SK-N-SH (cell line): ENCODE measurements around the gene CDC37. TPM values are rescaled to one million over a fixed set of nuclear protein-coding genes. Genes with fewer than 3 reads are reported as not detected.

Source experiments
- CTCF ChIA-PET: fragments of 300-600, 350-600 bp; formaldehyde crosslinking; extraction: SDS; loops from one replicate; lab custom pipeline; 2021; lab: Yijun Ruan, JAX
- POLR2A ChIA-PET: fragments of 350-600 bp; sonication (Branson Sonifier 250); formaldehyde crosslinking; extraction: SDS; loops from one replicate; lab custom pipeline; 2020; ENCODE audit warnings: antibody characterized with exemption, inconsistent platforms; lab: Yijun Ruan, JAX
- DNase-seq: peaks from one replicate; pipeline ENCODE4 v3.0.0; 2012
- H2AFZ ChIP-seq: fragments of 200-600 bp; sonication (generic); 2 replicates; pipeline ENCODE4 v1.8.1; 2016; ENCODE audit warnings: antibody characterized with exemption, mild to moderate bottlenecking, low read depth
- H3F3A ChIP-seq: fragments of 200-600 bp; sonication (generic); replicated peaks from 2 replicates; pipeline ENCODE3; 2016; ENCODE audit warnings: antibody characterized with exemption, mild to moderate bottlenecking; ENCODE audit not compliant: insufficient read depth
- H3K27ac ChIP-seq, 2 experiments: fragments of 200-500 bp in 1 of 2; fragments of 200-600 bp in 1 of 2; sonication (Bioruptor generic) in 1 of 2; sonication (generic), shearing (Covaris generic) in 1 of 2; 2 replicates each; pipeline versions ENCODE4 v1.5.1 to v1.6.1; 2014 to 2016; ENCODE audit warnings: low read depth in 2 of 2, inconsistent platforms in 1 of 2, low read length in 1 of 2, mild to moderate bottlenecking in 1 of 2, mixed read lengths in 1 of 2
- H3K27me3 ChIP-seq: fragments of 200-600 bp; sonication (generic), shearing (Covaris generic); 2 replicates; pipeline ENCODE4 v1.6.1; 2016; ENCODE audit warnings: mixed run types; ENCODE audit not compliant: insufficient read depth
- H3K36me3 ChIP-seq, 2 experiments: fragments of 200-500 bp in 1 of 2; fragments of 200-600 bp in 1 of 2; sonication (Bioruptor generic) in 1 of 2; sonication (generic) in 1 of 2; replicated peaks in 1 of 2; 2 replicates each; pipeline versions ENCODE3 to v1.5.1; 2014 to 2016; ENCODE audit warnings: low read length in 1 of 2, mild to moderate bottlenecking in 1 of 2; ENCODE audit not compliant: insufficient read depth in 2 of 2, control insufficient read depth in 1 of 2
- H3K4me1 ChIP-seq, 2 experiments: fragments of 200-500 bp in 1 of 2; fragments of 200-600 bp in 1 of 2; sonication (Bioruptor generic) in 1 of 2; sonication (generic), shearing (Covaris generic) in 1 of 2; 2 replicates each; pipeline versions ENCODE4 v1.5.1 to v1.6.1; 2014 to 2016; ENCODE audit warnings: low read depth in 1 of 2, low read length in 1 of 2, mixed run types in 1 of 2; ENCODE audit not compliant: insufficient read depth in 2 of 2, control insufficient read depth in 1 of 2
- H3K4me2 ChIP-seq: fragments of 200-600 bp; sonication (generic), shearing (Covaris generic); 2 replicates; pipeline ENCODE4 v1.6.1; 2017; ENCODE audit warnings: mixed run types
- H3K4me3 ChIP-seq, 2 experiments: fragments of 200-500 bp in 1 of 2; fragments of 200-600 bp in 1 of 2; sonication (Bioruptor generic) in 1 of 2; sonication (generic), shearing (Covaris generic) in 1 of 2; 2 replicates each; pipeline versions ENCODE4 v1.5.1 to v1.8.1; 2014 to 2016; ENCODE audit warnings: low read depth in 2 of 2, inconsistent platforms in 1 of 2, low read length in 1 of 2, mild to moderate bottlenecking in 1 of 2, mixed read lengths in 1 of 2, moderate library complexity in 1 of 2
- H3K79me2 ChIP-seq: fragments of 200-600 bp; sonication (generic); 2 replicates; pipeline ENCODE4 v1.8.1; 2017; ENCODE audit warnings: mild to moderate bottlenecking; ENCODE audit not compliant: insufficient read depth
- H3K9ac ChIP-seq: fragments of 200-600 bp; sonication (generic); 2 replicates; pipeline ENCODE4 v1.6.1; 2017; ENCODE audit warnings: mixed run types
- H3K9me2 ChIP-seq: fragments of 200-600 bp; sonication (generic); 2 replicates; pipeline ENCODE4 v1.6.1; 2017; ENCODE audit warnings: mixed run types
- H3K9me3 ChIP-seq: fragments of 200-600 bp; sonication (generic); 2 replicates; pipeline ENCODE4 v1.6.1; 2017; ENCODE audit warnings: mixed run types, mild to moderate bottlenecking, moderate library complexity
- H4K20me1 ChIP-seq: fragments of 200-600 bp; sonication (generic); 2 replicates; pipeline ENCODE4 v1.6.1; 2017; ENCODE audit warnings: mild to moderate bottlenecking, mixed run types; ENCODE audit not compliant: insufficient read depth
- ELF1 ChIP-seq: IDR thresholded peaks from 2 replicates; pipeline ENCODE4 v1.4.0; 2012
- FOXJ3 ChIP-seq: sonication (generic); formaldehyde crosslinking; IDR thresholded peaks from 2 replicates; pipeline ENCODE4 v1.5.1; 2020; ENCODE audit warnings: mild to moderate bottlenecking, missing genetic modification reagents
- FOXM1 ChIP-seq: IDR thresholded peaks from 2 replicates; pipeline ENCODE4 v1.4.0; 2012; ENCODE audit warnings: low read depth, mild to moderate bottlenecking
- MEF2A ChIP-seq: IDR thresholded peaks from 2 replicates; pipeline ENCODE4 v1.4.0; 2012; ENCODE audit warnings: low read depth, borderline replicate concordance
- MXI1 ChIP-seq: IDR thresholded peaks from 2 replicates; pipeline ENCODE4 v1.6.1; 2012; ENCODE audit warnings: mild to moderate bottlenecking, low read depth, low read length, improper control_type of control experiment
- NRF1 ChIP-seq: IDR thresholded peaks from 2 replicates; pipeline ENCODE4 v1.6.1; 2012; ENCODE audit warnings: low read depth, mild to moderate bottlenecking, low read length
- POLR2AphosphoS5 ChIP-seq: IDR thresholded peaks from 2 replicates; pipeline ENCODE4 v1.6.1; 2012; ENCODE audit warnings: low read depth, low read length
- RCOR1 ChIP-seq: fragments of 150-350 bp; IDR thresholded peaks from 2 replicates; pipeline ENCODE4 v1.6.1; 2017; ENCODE audit warnings: antibody characterized with exemption, low read length
- RFX5 ChIP-seq: IDR thresholded peaks from 2 replicates; pipeline ENCODE4 v1.6.1; 2012; ENCODE audit warnings: mild to moderate bottlenecking, improper control_type of control experiment, low read length
- SIN3A ChIP-seq: IDR thresholded peaks from 2 replicates; pipeline ENCODE4 v1.6.1; 2012; ENCODE audit warnings: low read depth, mild to moderate bottlenecking, low read length, moderate library complexity, borderline replicate concordance
- USF2 ChIP-seq: fragments of 150-350 bp; IDR thresholded peaks from 2 replicates; pipeline ENCODE4 v1.6.1; 2017; ENCODE audit warnings: antibody characterized with exemption, low read length, low read depth, borderline replicate concordance
- YY1 ChIP-seq: IDR thresholded peaks from 2 replicates; pipeline ENCODE4 v1.4.0; 2012; ENCODE audit warnings: low read depth, mild to moderate bottlenecking
- ZBTB33 ChIP-seq: IDR thresholded peaks from 2 replicates; pipeline ENCODE4 v1.4.0; 2012; ENCODE audit warnings: low read depth, borderline replicate concordance
- WGBS: methylation state at CpG from one replicate; pipeline ENCODE4 v1.1.6; 2017; ENCODE audit warnings: low lambda C conversion rate; 5-methylcytosine and 5-hydroxymethylcytosine counted together
- polyA plus RNA-seq, 3 experiments: library from polyadenylated mRNA; depleted of rRNA; stranded (reverse); fragments of >200 nt; gene quantifications; 2 replicates each; pipeline ENCODE4 v1.2.3, GENCODE V29; 2012
- TF ChIP-seq, protein P1 (sequence below): fragments of 200-600 bp; sonication (generic); IDR thresholded peaks from 2 replicates; pipeline ENCODE4 v1.6.1; 2017; ENCODE audit warnings: antibody characterized with exemption, mild to moderate bottlenecking, moderate library complexity

Gene CDC37
- polyA plus RNA-seq, 1 of the 3 experiments (the other 2 are of a cell fraction) = 1,026 TPM

DNA sequence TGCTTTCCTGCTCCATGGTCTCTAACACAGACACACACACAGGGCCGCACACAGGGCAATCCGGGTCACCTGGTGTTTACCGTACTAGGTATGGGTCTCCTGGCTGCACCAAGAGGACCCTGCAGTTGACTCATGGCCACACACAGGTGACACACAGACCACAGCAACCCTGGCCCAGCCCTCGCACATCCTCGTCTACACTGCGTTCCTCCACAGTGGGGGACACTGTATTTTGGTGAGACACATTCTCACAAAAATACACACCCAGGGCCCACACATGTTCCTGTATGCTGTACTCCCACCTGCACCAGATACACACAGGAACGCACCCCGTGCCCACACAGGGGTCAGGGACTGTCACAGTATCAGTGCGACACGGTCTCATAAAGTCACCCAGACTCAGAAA, 29.8 kb upstream of the CDC37 start:
- Histone ChIP-seq H3K4me1 (peaks cover 5 to 7% of the 10 kb centered on the region in 2 experiments; a peak in 2 of 4 replicates), H2AFZ (no peak overlapping the region), H3F3A (peaks cover 16% of the 10 kb centered on the region), H3K4me2 (no peak overlapping the region), H3K9ac (no peak overlapping the region), H4K20me1 (no peaks in the 10 kb centered on the region), H3K36me3 (no peaks in the 10 kb centered on the region)
- no peak for DNase-seq
- CTCF ChIA-PET = interaction anchor here (6.1 to 10.1 kb wide), 2 partner anchors 16 to 28 kb away, joined by 33 to 127 read pairs; partner anchors contain the start of genes CDC37 and PDE4A
- TF ChIP-seq YY1 (no peak), MXI1 (no peak), ZBTB33 (no peak), MEF2A (no peak), SIN3A (no peak), NRF1 (no peak), POLR2AphosphoS5 (no peak), RCOR1 (no peak), RFX5 (no peak), FOXM1 (no peak)
- TF ChIP-seq, protein P1, sequence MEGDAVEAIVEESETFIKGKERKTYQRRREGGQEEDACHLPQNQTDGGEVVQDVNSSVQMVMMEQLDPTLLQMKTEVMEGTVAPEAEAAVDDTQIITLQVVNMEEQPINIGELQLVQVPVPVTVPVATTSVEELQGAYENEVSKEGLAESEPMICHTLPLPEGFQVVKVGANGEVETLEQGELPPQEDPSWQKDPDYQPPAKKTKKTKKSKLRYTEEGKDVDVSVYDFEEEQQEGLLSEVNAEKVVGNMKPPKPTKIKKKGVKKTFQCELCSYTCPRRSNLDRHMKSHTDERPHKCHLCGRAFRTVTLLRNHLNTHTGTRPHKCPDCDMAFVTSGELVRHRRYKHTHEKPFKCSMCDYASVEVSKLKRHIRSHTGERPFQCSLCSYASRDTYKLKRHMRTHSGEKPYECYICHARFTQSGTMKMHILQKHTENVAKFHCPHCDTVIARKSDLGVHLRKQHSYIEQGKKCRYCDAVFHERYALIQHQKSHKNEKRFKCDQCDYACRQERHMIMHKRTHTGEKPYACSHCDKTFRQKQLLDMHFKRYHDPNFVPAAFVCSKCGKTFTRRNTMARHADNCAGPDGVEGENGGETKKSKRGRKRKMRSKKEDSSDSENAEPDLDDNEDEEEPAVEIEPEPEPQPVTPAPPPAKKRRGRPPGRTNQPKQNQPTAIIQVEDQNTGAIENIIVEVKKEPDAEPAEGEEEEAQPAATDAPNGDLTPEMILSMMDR = no peak
- TF ChIP-seq, all 33 proteins: peak for 0
- H3K27ac ChIP-seq = no peak overlapping the region
- POLR2A ChIA-PET = no interaction called here
- no peaks in the 10 kb centered on the region; the same call in 1 of the 2 replicates for H3K79me2 ChIP-seq
- no peaks in the 10 kb centered on the region for H3K9me2 ChIP-seq
- H3K27me3 ChIP-seq = no peaks in the 10 kb centered on the region
- WGBS = 85% methylated on average over 5 of the region's 10 CpGs
- H3K4me3 ChIP-seq = no peak overlapping the region
- no peaks in the 10 kb centered on the region for H3K9me3 ChIP-seq

DNA sequence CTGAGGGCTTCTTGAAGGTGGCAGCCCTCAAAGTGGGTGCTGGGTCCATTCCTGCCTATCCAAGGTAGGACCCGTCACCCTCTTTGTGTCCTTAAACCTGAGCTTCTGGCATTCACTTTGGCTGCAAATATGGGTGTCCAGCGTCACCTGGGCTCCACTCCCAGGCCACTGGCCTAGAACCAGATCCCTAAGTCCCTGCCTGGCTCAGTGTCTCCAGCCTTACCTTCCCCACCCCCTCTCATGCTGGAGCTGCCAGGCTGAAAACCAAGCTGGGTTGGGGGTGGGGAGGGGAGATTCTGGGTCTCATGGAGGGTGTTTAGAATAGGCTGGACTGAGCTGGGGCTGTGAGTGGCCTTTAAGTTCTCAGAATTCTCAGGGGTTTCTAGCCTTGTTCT, 29.4 kb upstream of the CDC37 start:
- WGBS = 100% methylated on average over 1 of the region's 2 CpGs

More for the DNA sequence above, 29.4 kb upstream of the CDC37 start:
- Histone ChIP-seq H3K4me3 (0 out of 4 replicates have a peak overlapping the region, but pooled peaks of 1 of the 2 experiments have one; percentile 33), H2AFZ (no peak overlapping the region), H3K79me2 (no peaks in the 10 kb centered on the region; the same call in 1 of the 2 replicates), H3K36me3 (no peaks in the 10 kb centered on the region), H3K4me2 (peak overlapping the region; percentile 84), H3K9ac (no peak overlapping the region), H3K9me2 (no peaks in the 10 kb centered on the region), H3K4me1 (peaks cover 5 to 7% of the 10 kb centered on the region in 2 experiments; a peak in 2 of 4 replicates), H3K27me3 (no peaks in the 10 kb centered on the region), H3K27ac (no peak overlapping the region), H3F3A (peaks cover 16% of the 10 kb centered on the region), H3K9me3 (no peaks in the 10 kb centered on the region), H4K20me1 (no peaks in the 10 kb centered on the region)
- ChIA-PET POLR2A (no interaction called here), CTCF (interaction anchor here (6.1 to 10.1 kb wide), 2 partner anchors 16 to 28 kb away, joined by 33 to 127 read pairs; partner anchors contain the start of genes CDC37 and PDE4A)
- TF ChIP-seq FOXJ3 (CRISPR knock-in tag) (no peak), ELF1 (no peak), USF2 (no peak), RCOR1 (no peak)
- no peak for DNase-seq
